ENCODE results near the gene PTK6. TPM values are rescaled to one million over a fixed set of nuclear protein-coding genes. Genes with fewer than 3 reads are reported as not detected.

PTK6 gene
- total and polyA plus RNA-seq, 4 experiments from 2014 or later, result 0.31 to 0.59 TPM; not detected in 2

- Mint-ChIP-seq H3K27ac (no peak overlapping the region), H3K4me1 (peaks cover 1 to 8% (median 3%) of the 10 kb centered on the region in 4 donors), H3K27me3 (peaks cover 9 to 11% of the 10 kb centered on the region in 2 donors), H3K4me3 (no peak overlapping the region), H3K9me3 (peaks cover 0 to 5% (median 0%) of the 10 kb centered on the region in 8 donors), H3K36me3 (no peaks in the 10 kb centered on the region)
- H3K27ac ChIP-seq (ENCODE audit: low read depth, low read length), result no peak overlapping the region
- H3K9me3 ChIP-seq (ENCODE audit: control insufficient read depth in 1 of 2, low read length in 2 of 2), result no peaks in the 10 kb centered on the region
- intact Hi-C loops (cut with micrococcal nuclease), result loop anchor here (5.0 kb wide), 1 partner anchor 697 kb away; the partner anchor contains the start of gene MRGBP
- no peak for DNase-seq
- H3K27me3 ChIP-seq (ENCODE audit: insufficient read depth, low read length), result peaks cover 12% of the 10 kb centered on the region
- ChIA-PET CTCF (ENCODE audit: partially characterized antibody) (no interaction called here), POLR2A (ENCODE audit: partially characterized antibody) (no interaction called here)
- H3K36me3 ChIP-seq (ENCODE audit: insufficient read depth, low read length), result no peaks in the 10 kb centered on the region
- peaks cover 17% of the 10 kb centered on the region for H3K4me1 ChIP-seq (ENCODE audit: insufficient read depth, low read length)
- no peak overlapping the region for H3K4me3 ChIP-seq (ENCODE audit: low read length in 2 of 2)
Measured at GRCh38 chr20:63494420-63495166, 42.6 kb downstream of the PTK6 start.

- H3K27me3 ChIP-seq (ENCODE audit: insufficient read depth, low read length), result peaks cover 12% of the 10 kb centered on the region
- no peak overlapping the region for H3K27ac ChIP-seq (ENCODE audit: low read depth, low read length)
- Mint-ChIP-seq H3K27me3 (peaks cover 11 to 12% of the 10 kb centered on the region in 2 donors), H3K36me3 (no peaks in the 10 kb centered on the region), H3K4me3 (no peak overlapping the region), H3K27ac (no peak overlapping the region), H3K9me3 (peaks cover 0 to 5% (median 0%) of the 10 kb centered on the region in 8 donors), H3K4me1 (peaks cover 1 to 8% (median 3%) of the 10 kb centered on the region in 4 donors)
- no peak for DNase-seq
- no peaks in the 10 kb centered on the region for H3K9me3 ChIP-seq (ENCODE audit: control insufficient read depth in 1 of 2, low read length in 2 of 2)
- intact Hi-C loops (cut with micrococcal nuclease), result no loop called here
- H3K4me1 ChIP-seq (ENCODE audit: insufficient read depth, low read length), result peaks cover 14% of the 10 kb centered on the region
- no peak overlapping the region for H3K4me3 ChIP-seq (ENCODE audit: low read length in 2 of 2)
- H3K36me3 ChIP-seq (ENCODE audit: insufficient read depth, low read length), result no peaks in the 10 kb centered on the region
- CTCF ChIA-PET (ENCODE audit: partially characterized antibody), result interaction anchor here (0.9 kb wide), 1 partner anchor 371 kb away, joined by 3 read pairs; no protein-coding TSS in a partner anchor
- POLR2A ChIA-PET (ENCODE audit: partially characterized antibody), result no interaction called here
Measured at GRCh38 chr20:63494084-63494419, 43.1 kb downstream of the PTK6 start.

GRCh38 chr20:63493563-63494020, 43.6 kb downstream of the PTK6 start:
- no peak overlapping the region for H3K27ac ChIP-seq (ENCODE audit: low read depth, low read length)
- no peak for DNase-seq
- Mint-ChIP-seq H3K4me3 (no peak overlapping the region), H3K36me3 (no peaks in the 10 kb centered on the region), H3K9me3 (peaks cover 0 to 5% (median 0%) of the 10 kb centered on the region in 8 donors), H3K4me1 (peaks cover 1 to 8% (median 3%) of the 10 kb centered on the region in 4 donors), H3K27ac (no peak overlapping the region), H3K27me3 (peaks cover 11 to 12% of the 10 kb centered on the region in 2 donors)
- ChIA-PET POLR2A (ENCODE audit: partially characterized antibody) (no interaction called here), CTCF (ENCODE audit: partially characterized antibody) (interaction anchor here (0.9 kb wide), 1 partner anchor 371 kb away, joined by 3 read pairs; no protein-coding TSS in a partner anchor)
- no peaks in the 10 kb centered on the region for H3K36me3 ChIP-seq (ENCODE audit: insufficient read depth, low read length)
- H3K9me3 ChIP-seq (ENCODE audit: control insufficient read depth in 1 of 2, low read length in 2 of 2), result no peaks in the 10 kb centered on the region
- peaks cover 12% of the 10 kb centered on the region for H3K27me3 ChIP-seq (ENCODE audit: insufficient read depth, low read length)
- no peak overlapping the region for H3K4me3 ChIP-seq (ENCODE audit: low read length in 2 of 2)
- intact Hi-C loops (cut with micrococcal nuclease), result no loop called here
- H3K4me1 ChIP-seq (ENCODE audit: insufficient read depth, low read length), result peaks cover 14% of the 10 kb centered on the region

GRCh38 chr20:63492982-63493381, 44.2 kb downstream of the PTK6 start:
- POLR2A ChIA-PET (ENCODE audit: partially characterized antibody), result no interaction called here
- Histone ChIP-seq H3K36me3 (ENCODE audit: insufficient read depth, low read length) (no peaks in the 10 kb centered on the region), H3K9me3 (ENCODE audit: control insufficient read depth in 1 of 2, low read length in 2 of 2) (no peaks in the 10 kb centered on the region), H3K27me3 (ENCODE audit: insufficient read depth, low read length) (peaks cover 12% of the 10 kb centered on the region), H3K4me3 (ENCODE audit: low read length in 2 of 2) (no peak overlapping the region), H3K27ac (ENCODE audit: low read depth, low read length) (no peak overlapping the region), H3K4me1 (ENCODE audit: insufficient read depth, low read length) (peaks cover 10% of the 10 kb centered on the region)
- peaks cover 0 to 5% (median 0%) of the 10 kb centered on the region in 8 donors for H3K9me3 Mint-ChIP-seq
- peaks cover 11 to 12% of the 10 kb centered on the region in 2 donors for H3K27me3 Mint-ChIP-seq
- intact Hi-C loops (cut with micrococcal nuclease), result no loop called here
- CTCF ChIA-PET (ENCODE audit: partially characterized antibody), result no interaction called here
- H3K4me3 Mint-ChIP-seq, result no peak overlapping the region
- no peak for DNase-seq
- H3K27ac Mint-ChIP-seq, result no peak overlapping the region
- H3K4me1 Mint-ChIP-seq, result peaks cover 1 to 8% (median 3%) of the 10 kb centered on the region in 4 donors
- H3K36me3 Mint-ChIP-seq, result no peaks in the 10 kb centered on the region

GRCh38 chr20:63492518-63492917, 44.7 kb downstream of the PTK6 start:
- no peaks in the 10 kb centered on the region for H3K9me3 ChIP-seq (ENCODE audit: control insufficient read depth in 1 of 2, low read length in 2 of 2)
- ChIA-PET CTCF (ENCODE audit: partially characterized antibody) (no interaction called here), POLR2A (ENCODE audit: partially characterized antibody) (no interaction called here)
- peaks cover 0 to 5% (median 0%) of the 10 kb centered on the region in 8 donors for H3K9me3 Mint-ChIP-seq
- no peak for DNase-seq
- peaks cover 10% of the 10 kb centered on the region for H3K4me1 ChIP-seq (ENCODE audit: insufficient read depth, low read length)
- H3K27me3 Mint-ChIP-seq, result peaks cover 11% of the 10 kb centered on the region in 2 donors
- no peak overlapping the region for H3K27ac Mint-ChIP-seq
- no peaks in the 10 kb centered on the region for H3K36me3 ChIP-seq (ENCODE audit: insufficient read depth, low read length)
- peaks cover 10% of the 10 kb centered on the region for H3K27me3 ChIP-seq (ENCODE audit: insufficient read depth, low read length)
- intact Hi-C loops (cut with micrococcal nuclease), result no loop called here
- H3K4me3 ChIP-seq (ENCODE audit: low read length in 2 of 2), result no peak overlapping the region
- H3K36me3 Mint-ChIP-seq, result no peaks in the 10 kb centered on the region
- H3K27ac ChIP-seq (ENCODE audit: low read depth, low read length), result no peak overlapping the region
- H3K4me3 Mint-ChIP-seq, result no peak overlapping the region
- H3K4me1 Mint-ChIP-seq, result peaks cover 1 to 8% (median 3%) of the 10 kb centered on the region in 4 donors

- Histone ChIP-seq H3K4me3 (ENCODE audit: low read length in 2 of 2) (no peak overlapping the region), H3K27ac (ENCODE audit: low read depth, low read length) (no peak overlapping the region), H3K9me3 (ENCODE audit: control insufficient read depth in 1 of 2, low read length in 2 of 2) (no peaks in the 10 kb centered on the region), H3K4me1 (ENCODE audit: insufficient read depth, low read length) (peaks cover 9% of the 10 kb centered on the region), H3K27me3 (ENCODE audit: insufficient read depth, low read length) (peaks cover 6% of the 10 kb centered on the region), H3K36me3 (ENCODE audit: insufficient read depth, low read length) (no peaks in the 10 kb centered on the region)
- H3K4me1 Mint-ChIP-seq, result peaks cover 1 to 5% (median 3%) of the 10 kb centered on the region in 4 donors
- H3K36me3 Mint-ChIP-seq, result no peaks in the 10 kb centered on the region
- CTCF ChIA-PET (ENCODE audit: partially characterized antibody), result no interaction called here
- peaks cover 9 to 11% of the 10 kb centered on the region in 2 donors for H3K27me3 Mint-ChIP-seq
- no peak for DNase-seq
- no peak overlapping the region for H3K4me3 Mint-ChIP-seq
- intact Hi-C loops (cut with micrococcal nuclease), result no loop called here
- peaks cover 0 to 5% (median 0%) of the 10 kb centered on the region in 8 donors for H3K9me3 Mint-ChIP-seq
- no peak overlapping the region for H3K27ac Mint-ChIP-seq
- POLR2A ChIA-PET (ENCODE audit: partially characterized antibody), result no interaction called here
Measured at GRCh38 chr20:63491635-63492230, 45.4 kb downstream of the PTK6 start.

GRCh38 chr20:63491078-63491477, 46.1 kb downstream of the PTK6 start:
- Histone ChIP-seq H3K9me3 (ENCODE audit: control insufficient read depth in 1 of 2, low read length in 2 of 2) (no peaks in the 10 kb centered on the region), H3K4me1 (ENCODE audit: insufficient read depth, low read length) (peaks cover 3% of the 10 kb centered on the region), H3K27ac (ENCODE audit: low read depth, low read length) (no peak overlapping the region), H3K4me3 (ENCODE audit: low read length in 2 of 2) (no peak overlapping the region), H3K36me3 (ENCODE audit: insufficient read depth, low read length) (no peaks in the 10 kb centered on the region), H3K27me3 (ENCODE audit: insufficient read depth, low read length) (peaks cover 5% of the 10 kb centered on the region)
- Mint-ChIP-seq H3K27me3 (peaks cover 11% of the 10 kb centered on the region in 2 donors), H3K4me3 (no peak overlapping the region), H3K9me3 (peaks cover 0 to 5% (median 0%) of the 10 kb centered on the region in 8 donors), H3K27ac (no peak overlapping the region), H3K36me3 (no peaks in the 10 kb centered on the region), H3K4me1 (peaks cover 0 to 3% (median under 1%) of the 10 kb centered on the region in 4 donors)
- CTCF ChIA-PET (ENCODE audit: partially characterized antibody), result no interaction called here
- POLR2A ChIA-PET (ENCODE audit: partially characterized antibody), result no interaction called here
- DNase-seq, result no peak
- intact Hi-C loops (cut with micrococcal nuclease), result no loop called here
